Activated T-helper 1 cell treated with anti-CD3 and anti-CD28 coated beads, Interleukin-2, amount 50 U/mL, for 16 hours (primary cell): ENCODE results near the gene DUSP10.

Experiments
- DNase-seq, 2 donors: peaks; one replicate each; pipeline ENCODE4 v3.0.0-alpha.2; 2020; ENCODE audit warnings: low read depth in 1 of 2, low spot score in 1 of 2

The DUSP10 gene

DNA sequence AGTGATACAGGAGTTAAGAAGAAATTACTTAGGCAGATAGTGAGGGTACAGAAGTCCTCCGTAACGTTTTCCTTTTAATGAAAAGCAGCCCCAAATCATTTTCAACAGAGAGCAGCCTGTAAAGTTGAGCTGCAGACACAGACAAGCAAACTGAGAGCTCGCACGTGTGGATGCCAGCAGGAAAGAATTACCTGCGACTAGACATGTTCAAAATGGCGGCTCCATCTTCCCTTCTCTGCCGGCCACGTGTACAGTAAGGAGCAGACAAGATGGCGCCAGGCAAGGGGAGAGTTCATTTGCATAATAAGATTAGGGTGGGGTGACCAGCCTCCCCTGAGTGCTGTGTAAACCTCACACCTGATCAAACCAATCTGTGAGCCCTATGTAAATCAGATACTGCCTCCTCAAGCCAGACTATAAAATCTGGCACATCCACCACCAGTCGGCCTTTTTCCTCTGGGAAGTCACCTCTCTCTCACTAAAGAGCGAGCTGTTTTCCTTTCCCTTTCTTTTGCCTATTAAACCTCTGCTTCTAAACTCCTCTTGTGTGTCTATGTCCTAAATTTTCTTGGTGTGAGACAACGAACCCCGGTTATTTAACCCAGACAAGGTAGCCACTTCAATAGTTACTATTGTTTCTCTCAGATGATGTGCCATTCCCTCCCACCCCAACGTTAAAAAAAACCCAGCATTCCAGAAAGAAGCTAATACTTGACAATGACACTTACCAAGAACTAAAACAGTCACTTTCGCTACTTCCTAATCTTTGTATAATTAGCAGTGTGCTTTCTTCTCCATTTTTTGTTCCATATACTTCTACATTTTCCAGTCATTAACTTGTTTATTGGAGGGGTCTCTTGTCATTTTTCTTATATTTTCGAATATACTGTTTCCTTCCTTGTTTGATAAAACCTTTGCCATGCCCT, 27.4 kb downstream of the DUSP10 start:
- DNase-seq: no peak

DNA sequence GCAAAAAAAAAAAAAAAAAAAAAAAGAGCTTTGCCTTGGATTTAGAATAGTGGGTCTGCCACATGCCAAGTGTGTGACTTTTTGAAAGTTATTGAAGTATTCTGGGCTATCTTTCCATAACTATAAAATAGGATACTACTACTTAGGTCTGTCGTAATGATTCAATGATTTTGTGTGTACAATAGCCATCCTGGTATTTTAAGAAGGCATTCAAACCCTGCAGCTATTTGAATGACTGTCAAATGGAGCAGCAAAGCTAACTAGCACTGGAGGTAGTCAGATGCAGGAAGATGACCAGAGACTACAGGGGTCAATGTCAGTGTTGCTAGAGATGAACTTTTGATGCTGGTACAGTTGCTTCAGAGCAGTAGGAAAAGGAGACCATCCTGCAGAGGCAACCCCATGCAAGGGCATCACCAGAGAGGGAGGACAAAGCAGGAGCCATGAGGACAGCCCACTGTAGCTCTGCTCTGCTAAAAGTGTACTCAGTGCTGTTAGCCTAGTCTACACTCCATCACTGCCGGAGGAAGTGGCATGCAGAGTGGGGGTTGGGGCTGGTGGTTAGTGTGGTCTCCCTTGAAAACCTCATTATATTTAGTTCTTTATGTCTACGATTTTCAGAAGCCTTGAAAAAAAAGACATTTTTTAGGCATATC, 29.0 kb downstream of the DUSP10 start:
- peak; percentile 55 to 58 for DNase-seq

DNA sequence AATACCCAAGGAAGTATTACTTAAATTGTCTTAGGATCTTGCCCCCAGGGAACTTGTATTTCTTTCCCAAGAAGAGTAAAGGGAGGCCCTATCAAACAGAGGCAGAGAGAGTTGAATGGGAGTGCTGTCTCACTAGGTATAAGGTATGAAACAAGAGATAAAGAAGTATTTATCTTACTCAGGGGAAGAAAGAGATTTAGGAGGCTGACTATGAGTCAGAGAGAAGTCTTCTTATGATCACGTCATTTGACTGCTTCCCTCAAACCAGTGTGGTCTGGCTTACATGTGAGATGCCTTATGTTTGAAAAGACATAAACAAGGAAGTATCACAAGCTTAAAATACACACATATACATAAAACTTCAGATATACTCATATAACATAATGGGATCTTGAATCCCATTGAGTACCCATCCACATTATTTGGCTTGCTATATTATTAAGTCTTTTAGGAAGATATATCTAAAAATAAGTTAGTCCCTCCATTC, 29.6 kb downstream of the DUSP10 start:
- DNase-seq: peak in 1 of 2 donors; percentile 13

DNA sequence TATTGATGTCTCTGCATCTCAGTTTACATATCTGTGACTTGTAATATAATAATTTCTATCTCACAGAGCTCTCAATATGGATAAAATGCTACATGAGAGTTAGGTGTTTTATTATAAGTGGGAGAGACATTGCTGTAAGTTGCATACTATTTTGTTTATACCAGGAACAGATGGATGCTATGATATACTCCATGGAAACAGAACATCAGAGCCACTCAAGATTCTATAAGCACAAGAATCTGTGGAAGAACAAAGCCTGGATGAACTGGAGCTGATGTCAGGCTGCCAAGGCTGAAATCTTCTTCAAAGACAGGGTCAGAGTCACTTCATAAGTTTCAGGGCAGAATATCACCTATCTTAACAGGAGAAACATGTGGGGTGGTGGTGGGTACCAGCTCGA, 30.2 kb downstream of the DUSP10 start:
- no peak for DNase-seq

DNA sequence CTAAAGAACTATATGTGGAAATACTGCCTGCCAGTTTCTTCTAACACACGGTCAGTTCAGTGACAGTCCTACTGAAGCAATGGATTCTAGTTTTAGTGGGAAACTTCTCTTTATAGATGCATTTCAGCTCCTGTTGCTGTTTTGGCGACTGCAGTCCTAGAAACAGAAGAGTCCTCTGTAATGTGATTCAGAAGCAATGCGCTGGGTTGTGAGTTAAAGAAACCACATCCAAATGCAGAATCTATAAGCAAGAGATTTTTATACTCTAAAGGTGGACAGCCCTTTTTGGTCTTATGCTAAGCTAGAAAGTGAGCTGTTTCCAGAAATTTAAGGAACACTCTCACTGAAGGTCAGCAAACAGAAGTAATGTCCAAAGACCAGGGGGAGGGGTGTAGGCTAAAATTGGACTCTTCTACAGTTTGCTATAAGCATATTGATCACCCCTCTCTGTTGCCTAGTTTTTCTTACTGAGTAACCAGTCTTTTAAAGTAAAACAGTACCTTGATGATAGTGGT, 30.8 kb downstream of the DUSP10 start:
- DNase-seq: no peak

DNA sequence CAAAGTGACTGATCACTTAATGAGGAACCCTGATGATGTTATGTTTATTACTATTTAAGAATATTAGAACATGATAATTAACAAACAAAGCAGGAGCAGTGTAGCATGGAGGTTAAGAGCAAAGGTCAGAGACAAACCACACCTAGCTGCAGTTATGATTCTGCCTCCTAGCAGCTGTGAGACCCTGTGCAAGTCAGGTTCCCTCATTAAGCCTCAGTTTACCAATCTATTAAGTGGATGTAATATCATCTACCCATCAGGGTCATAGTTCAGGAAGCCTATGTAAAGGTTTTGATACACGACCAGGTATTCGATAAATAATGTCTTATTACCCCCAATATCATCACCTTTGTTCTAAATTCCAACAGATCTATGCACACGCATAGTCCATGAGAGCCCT, 32.0 kb downstream of the DUSP10 start:
- no peak for DNase-seq

DNA sequence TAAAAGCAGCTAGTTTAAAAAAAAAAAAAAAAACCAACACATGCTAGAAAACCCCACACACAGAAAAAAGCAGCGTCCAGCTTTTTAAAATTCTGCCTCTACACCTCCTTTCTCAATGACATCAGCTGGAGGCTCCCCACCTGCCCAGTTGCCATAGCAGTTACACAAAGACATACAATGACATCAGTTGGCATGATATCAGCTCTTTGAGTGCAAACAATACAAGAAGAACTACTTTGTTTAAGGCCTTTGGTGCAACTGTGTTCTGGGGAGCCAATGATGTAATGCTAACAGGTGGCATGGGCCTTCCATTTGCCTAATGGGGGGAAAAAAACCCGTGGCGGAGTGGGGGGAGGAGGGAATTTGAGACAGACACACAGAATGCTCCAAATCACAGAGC, 32.9 kb downstream of the DUSP10 start:
- DNase-seq: peak in 1 of 2 donors; percentile 23

DNA sequence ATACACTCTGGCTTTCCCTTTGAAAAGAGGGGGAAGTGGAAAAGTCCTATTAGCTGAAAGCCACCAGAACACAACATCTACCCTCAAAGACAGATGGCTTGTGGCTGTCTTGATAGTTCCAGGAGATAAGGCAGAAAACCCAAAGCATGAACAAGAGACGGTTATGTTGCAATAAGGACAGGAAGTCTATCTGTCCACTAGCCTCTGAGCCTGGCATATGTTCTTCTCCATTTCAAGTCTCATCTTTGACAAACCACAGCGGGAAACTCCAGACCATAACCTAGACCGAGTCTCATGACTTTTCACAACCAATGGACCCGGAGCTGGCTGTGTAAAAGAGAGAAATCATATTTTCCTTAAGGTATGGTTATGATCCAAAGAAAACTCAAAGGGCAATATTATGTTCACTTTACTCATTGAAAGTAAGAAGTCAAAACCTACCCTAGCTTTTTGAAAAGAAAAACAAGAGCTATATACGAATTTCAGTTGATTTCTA, 33.8 kb downstream of the DUSP10 start:
- peak in 1 of 2 donors; percentile 22 for DNase-seq

DNA sequence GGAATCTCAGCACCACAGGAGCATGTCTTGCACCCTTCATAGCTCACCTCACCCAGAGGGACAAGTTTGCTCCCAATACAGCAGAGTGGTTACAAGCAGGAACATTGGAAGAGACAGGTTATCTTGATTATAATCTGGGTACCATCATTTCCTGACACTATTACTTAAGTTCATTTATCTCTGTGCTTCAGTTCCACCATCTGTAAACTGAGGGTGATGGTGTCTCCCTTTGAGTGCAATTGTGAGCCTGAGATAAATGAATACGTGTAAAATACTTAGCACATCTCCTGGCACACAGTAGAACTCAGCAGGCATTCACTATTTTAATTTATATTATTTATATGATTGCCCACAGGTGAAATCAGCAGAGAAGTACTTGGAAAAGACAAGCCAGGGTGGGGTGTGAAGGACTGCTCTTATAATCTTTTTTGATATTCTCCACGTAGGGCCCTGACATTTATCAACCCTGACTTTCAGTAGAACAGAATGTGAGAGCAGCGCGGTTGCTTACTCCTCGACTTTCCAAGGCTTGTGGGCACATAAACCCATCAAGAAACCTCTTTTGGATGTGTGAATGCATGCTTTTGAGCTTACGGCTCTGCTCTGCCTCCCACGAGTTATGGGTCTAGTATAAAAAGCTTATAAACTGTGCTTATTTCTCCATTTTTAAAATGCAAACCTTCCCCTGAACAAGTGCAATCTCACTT, 34.9 kb downstream of the DUSP10 start:
- no peak for DNase-seq

DNA sequence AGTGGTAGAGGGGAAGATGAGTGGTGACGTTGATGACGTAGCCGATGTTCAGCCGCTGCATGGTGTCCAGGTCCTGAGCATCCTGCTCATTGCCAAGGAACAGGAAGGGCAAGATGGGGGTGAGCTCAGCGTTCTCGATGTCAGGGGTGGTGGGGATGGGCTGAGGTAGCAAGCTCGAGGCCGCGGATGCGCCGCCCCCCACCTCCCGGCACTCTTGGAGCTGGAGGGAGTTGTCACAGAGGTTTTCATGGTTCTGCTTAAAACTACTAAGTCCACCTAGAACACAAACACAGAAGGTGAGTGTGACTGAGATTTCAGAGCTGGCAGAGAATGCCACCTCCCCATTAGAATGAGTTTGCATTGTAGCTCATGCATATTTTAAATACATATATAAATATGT, 35.7 kb downstream of the DUSP10 start:
- DNase-seq: no peak

DNA sequence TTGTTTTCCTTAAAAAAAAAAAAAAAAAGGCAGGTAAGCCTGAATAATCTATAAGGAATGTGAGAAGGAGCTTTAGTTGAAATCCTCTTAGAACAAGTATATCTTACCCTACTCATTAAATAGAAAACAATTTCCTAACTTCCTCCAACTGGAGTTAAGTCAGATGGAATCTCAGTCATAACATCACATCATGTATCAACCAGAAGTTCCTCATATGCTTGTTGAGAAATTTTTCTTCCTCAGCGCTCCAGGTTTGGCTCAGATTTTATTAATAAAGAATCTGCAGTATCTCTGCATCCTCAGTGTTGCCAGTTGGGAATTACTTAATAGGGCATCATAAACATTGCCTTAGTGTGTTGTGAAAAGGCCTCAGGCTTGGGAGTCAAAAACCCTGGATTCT, 37.6 kb downstream of the DUSP10 start:
- no peak for DNase-seq

DNA sequence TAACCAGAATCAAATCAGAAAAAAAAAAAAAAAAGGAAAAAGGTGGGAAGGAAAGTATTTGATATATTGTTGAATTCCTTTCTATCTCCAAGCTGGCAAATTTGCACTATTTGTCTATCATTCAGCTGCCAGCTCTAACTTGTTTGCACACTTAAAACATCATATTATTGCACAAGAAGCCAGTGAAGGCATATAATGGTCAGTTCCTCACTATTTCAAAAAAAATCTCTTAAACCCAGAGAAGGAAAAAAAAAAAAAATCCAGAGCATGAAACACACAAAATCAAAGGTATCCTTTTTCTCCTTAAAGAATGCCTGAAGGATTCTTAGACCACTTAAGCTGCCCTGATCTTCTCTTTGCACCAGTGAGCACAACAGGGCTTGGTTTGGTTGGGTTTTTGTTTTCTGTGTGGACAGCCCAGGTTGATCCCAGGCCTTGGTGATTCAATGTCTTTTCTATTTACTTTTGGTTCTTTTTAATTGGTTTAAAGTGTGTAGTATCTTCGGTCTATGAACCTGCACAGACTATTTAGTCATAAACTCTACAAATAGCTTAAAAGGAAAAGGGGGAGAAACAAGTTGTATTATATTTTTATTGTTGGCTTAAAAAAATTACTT, 40.2 kb downstream of the DUSP10 start:
- no peak for DNase-seq

DNA sequence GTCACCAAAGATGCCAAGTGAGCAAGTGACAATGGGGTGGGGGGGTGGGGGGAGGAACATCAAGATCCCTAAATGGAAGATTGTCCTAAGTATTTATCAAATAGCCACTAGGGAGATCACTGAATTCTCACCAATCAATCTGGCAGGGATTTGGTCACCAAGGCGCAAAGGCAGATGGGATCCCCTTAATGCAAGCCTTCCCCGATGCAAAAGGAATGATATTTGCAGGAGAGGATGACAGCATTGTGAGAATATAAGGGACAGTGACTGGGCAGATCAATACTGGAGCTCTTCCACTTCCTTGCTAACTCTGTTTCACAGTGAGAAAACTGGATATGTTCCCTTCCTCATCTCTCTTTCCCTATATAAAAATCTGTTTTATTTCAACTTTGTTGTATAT, 40.9 kb downstream of the DUSP10 start:
- no peak for DNase-seq

DNA sequence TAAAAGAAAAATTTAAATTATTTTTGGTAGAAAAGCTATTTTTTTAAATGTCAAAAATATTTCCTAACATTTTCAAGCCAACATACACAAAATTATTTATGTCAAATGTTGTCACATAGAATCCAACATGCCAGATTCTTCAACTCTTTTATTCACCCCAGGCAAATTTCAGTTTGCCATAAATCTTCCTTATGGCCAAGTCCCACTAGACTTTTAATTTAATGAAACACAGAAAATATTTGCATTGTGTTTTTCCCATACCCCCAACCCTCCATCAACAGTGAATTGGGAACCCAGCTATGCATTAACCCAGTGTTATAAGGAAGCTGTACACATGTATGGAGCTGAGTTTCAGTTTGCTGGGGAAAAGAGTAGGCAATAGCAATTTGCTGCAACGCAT, 41.4 kb downstream of the DUSP10 start:
- no peak for DNase-seq

DNA sequence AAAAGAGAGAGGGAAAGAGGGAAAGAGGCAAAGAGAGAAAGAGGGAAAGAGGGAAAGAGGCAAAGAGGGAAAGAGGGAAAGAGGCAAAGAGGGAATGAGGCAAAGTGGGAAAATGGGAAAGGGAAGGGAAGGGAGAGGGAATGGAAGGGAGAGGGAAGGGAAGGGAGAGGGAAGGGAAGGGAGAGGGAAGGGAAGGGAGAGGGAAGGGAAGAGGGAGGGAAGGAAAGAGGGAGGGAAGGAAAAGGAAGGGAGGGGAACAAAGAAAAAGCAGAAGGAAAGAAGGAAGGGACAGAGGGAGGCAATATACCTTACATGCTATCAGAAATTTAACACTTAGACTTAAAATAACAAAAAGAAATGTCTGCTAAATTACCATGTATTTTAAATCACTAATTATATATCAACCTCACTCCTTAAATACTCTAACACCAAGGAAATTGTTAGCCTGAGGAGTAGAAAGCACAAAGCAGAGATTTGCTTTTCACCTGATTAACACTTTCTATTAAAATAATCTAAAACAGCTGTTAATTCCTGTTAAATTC, 41.8 kb downstream of the DUSP10 start:
- no peak for DNase-seq

DNA sequence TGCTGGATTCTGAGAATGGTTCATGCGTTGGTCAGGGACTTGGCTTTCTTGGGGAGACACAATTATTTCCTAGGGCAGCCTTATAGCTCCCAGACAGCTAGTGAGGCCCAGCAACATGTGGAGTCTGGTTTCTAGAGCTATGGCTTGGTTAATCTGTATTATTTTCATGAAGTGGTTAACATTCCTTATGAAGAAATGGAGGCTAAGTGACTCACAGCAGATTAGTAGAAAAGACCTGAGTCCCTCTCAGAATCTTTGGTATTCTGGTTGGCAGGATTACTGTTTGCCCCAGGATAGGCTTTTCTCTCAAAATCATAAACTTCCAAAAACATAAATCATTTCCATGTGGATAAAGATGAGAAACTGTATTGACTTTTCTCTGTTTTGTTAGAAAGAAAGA, 42.3 kb downstream of the DUSP10 start:
- DNase-seq: no peak

DNA sequence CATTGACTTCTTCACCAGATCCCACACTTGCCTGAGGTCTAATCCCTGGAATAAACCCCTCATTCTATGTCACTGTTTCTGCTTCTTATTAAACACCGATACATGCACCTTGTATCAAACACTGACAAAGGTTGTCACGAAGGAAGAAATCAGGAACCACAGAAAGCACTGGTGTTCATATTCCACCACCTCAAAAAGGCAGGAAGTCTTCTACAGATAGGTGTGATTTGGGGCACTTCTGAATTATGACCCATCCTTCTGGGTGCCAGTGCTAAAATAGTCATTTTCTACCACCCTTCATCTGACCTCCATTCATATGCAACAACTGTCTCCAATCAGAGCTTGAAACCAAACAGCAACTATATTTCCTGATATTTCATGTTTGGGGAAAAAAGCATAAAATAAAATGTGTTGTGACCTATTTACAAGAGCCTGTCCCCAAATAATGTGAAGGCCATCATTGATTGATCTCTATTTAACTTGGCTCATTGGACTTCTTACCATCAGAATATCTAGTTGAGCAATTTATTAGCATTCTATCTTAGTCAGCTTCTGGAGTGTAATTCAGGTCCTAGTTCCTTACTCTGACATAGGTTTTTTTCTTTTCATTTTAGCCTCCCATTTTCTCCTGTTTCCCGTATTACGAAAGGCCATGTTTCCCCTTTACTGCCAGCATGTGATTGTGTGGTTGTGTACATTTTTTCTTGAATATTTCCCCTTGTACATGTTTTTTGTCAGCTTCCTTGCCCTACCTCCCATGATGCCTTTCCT, 43.1 kb downstream of the DUSP10 start:
- no peak for DNase-seq

DNA sequence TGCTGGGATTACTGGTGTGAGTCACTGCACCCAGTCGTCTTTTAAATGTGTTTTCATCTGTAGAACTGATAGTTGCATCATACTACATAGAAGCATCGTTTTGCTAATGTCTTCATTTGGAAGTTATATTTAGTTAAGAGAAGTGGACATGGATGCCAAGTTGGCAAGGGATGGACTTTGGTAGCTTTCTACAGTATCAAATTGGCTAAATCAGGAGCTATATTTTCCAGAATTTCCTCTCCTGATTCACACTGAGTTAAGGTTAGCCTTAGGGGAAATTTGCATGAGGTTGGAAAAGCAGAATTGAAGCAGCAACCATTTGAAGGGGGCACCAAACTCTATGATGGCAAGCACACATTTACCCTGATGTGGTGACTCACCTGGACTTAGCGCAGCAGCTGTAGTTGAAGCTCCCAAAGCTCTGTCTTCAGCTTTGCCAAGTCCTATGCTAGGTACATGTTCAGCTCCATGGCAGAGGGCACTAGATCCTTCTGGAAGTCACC, 43.9 kb downstream of the DUSP10 start:
- no peak for DNase-seq

DNA sequence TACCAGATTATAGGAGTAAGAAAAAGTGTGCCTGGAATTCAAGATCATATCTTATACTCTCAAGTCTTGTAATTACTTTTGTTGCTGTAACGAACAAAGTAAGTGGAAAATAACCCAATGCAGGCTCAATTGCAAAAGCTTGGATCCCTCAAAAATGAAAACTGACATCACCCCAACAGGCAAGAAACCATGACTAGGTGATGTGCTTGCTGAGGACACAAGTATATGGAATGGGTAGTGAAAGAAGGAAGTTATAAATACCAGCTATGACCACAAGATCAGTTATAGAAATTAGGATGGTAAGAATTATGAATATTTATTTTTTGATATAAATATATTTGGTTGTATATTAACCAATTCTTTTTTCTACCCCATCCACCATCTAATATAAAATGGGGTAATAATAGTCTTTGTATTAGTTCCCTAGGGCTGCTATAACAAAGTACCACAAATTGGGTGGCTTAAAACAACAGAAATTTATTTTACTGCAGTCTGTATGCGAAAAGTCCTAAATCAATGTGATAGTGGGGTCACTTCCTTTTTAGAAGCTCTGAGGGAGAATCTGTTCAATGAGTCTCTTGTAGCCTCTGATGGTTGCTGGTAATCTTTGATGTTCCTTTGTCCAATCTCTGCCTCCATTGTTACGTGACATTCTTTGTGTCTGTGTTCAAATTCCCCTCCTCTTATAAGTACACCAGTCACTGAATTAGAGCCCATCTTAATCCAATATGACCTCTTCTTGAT, 45.0 kb downstream of the DUSP10 start:
- no peak for DNase-seq
